GM18861 (cell line): ENCODE results near the gene FREY1.

Experiments used
- ATAC-seq: cut with Tn5 transposase; IDR thresholded peaks from one replicate; pipeline ENCODE4 v1.9.1; 2021; ENCODE audit not compliant: unreplicated experiment

Gene FREY1

GRCh38 chr11:45906965-45907611 is at the start of gene FREY1:
Gene FREY1 (minus strand): TSS chr11:45907271. CDS start chr11:45907245, 26 bp downstream.
- ATAC-seq, result no peak

DNA sequence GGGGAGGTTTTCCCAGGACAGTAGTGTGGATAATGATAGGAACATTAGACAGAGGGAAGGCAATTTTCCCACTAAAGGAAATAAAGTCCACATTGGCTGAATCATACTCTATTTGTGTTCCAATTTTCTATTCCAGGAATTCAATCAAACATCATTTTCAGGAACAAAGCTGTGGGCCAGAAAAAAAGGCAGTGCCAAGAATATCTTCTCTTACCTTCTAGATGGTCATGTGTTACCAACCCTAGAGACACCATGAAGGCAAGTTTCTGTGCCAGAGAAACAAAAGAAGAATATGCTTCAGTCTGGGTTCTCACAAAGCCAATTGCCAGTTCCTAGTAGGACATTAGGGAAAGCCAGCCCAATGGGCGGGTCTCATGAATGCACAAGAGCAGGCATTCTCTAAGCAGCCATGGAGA is 42.9 kb upstream of the FREY1 start:
- ATAC-seq, result no peak

- no peak for ATAC-seq
These were observed 41.3 kb upstream of the FREY1 start for GRCh38 chr11:45948356-45948755.

- ATAC-seq, result no peak
These were observed 40.8 kb upstream of the FREY1 start for GRCh38 chr11:45947885-45948284.

GRCh38 chr11:45945397-45945999 is 38.4 kb upstream of the FREY1 start:
- no peak for ATAC-seq

DNA sequence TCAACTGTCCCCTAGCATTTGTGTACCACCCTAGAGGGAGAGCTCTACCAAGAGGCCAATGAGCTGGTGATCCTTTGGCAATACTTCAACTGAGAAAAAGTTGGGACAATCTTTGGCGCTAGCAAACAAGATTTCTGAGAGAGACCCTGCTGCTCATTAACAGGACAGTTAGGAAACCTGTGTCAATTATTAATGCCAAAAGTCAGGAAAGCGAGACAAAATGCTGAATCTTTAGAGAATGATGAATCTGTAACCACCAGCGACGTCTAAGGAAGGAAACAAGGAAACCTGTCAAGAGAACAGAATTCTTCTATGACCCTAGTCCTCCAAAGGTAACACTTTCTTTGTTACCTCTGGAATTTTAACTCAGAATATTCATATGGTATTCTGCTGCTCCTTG is 35.3 kb upstream of the FREY1 start:
- no peak for ATAC-seq

GRCh38 chr11:45941285-45941684 is 34.2 kb upstream of the FREY1 start:
- ATAC-seq, result no peak

DNA sequence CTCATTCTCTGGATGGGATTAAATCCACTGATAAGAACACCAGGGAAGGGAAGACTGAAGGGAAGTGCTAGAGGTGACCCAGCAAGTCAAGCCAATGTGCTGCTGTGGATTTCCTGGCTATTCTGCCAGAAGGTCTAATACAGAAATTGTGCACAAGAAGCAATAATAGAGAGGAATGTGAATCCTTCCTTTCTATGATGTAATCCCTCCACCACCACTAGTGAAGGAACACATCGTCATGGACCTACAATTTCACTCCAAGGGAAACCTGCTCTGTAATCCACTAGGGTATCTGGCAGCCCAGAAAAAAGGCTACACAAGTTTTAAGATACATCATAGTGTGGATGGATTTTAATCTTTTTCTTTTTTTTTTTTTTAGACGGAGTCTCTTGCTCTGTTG is 32.8 kb upstream of the FREY1 start:
- ATAC-seq, result no peak

DNA sequence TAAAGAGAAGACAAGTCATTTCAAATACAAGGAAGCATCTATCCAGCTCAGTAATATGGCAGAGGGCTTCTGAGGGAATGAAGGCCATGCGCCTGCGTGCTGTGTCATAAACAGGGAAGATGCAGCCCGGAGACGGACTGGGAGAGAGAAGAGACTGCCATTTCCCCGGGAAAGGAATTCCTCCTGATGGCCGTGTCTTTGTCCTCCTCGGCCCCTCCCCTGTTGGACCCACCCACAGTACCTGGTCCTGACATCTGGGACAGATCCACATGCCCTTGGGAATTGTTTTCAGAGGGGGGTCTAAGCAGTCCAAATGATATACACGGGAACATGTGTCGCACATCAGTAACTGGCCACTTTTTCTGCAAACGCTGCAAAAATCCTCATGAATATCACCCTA is 30.8 kb upstream of the FREY1 start:
- ATAC-seq, result no peak

DNA sequence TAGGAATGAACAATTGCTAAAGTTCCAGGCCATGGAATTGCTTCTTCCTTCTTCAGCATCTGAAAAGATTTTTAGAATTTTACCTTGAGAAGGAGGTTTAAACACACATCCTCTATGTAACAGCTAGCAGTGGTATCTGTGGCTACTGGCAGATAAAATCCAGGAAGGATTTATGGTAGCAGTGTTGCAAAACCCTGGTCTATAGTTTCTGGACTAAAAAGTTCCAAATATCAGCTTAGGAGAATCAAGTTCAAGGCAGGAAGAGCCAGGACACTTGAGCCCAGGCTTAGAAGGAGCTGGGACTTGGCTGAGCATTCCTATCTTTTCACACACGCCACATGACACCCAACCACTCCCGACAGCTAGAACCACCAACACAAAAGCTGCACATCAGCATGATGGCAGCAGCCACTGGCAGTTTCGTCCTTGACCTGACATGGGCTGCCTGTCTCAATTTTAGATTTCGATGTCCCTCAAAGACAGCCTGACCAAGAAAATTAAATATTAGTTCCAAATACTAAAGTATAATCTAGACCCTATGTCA is 29.5 kb upstream of the FREY1 start:
- ATAC-seq, result no peak

DNA sequence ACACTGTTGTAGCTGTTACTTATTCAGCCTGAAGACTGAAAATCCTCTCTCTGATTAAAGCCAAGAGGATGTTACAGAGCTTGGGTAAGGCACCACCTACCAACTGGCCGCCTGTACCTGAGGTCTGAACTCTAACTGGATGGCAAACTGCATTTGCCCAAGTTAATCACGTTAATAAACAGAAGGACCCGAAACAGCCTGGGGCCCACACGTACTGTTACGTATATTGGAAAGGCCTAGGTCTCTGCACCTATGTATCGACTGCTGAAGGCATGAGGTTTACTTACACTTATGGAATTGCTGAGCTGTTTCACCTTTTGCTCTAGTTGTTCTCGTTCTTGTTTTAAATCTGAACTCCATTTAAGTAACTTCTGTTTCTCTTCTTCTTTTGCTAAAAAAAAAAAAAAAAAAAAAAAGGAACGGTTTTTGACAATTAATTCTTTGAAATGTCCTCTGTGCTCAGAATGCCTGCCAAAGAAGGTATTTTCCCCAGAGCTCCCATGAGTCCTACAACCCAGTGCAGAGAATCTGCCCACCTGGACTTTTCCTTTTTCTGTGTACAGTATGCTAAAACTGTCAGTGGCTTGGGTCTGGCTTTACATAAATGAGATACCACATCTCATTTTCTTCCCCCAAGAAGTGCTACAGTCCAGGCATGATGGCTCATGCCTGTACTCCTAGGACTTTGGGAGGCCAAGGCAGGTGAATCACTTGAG is 28.4 kb upstream of the FREY1 start:
- no peak for ATAC-seq

DNA sequence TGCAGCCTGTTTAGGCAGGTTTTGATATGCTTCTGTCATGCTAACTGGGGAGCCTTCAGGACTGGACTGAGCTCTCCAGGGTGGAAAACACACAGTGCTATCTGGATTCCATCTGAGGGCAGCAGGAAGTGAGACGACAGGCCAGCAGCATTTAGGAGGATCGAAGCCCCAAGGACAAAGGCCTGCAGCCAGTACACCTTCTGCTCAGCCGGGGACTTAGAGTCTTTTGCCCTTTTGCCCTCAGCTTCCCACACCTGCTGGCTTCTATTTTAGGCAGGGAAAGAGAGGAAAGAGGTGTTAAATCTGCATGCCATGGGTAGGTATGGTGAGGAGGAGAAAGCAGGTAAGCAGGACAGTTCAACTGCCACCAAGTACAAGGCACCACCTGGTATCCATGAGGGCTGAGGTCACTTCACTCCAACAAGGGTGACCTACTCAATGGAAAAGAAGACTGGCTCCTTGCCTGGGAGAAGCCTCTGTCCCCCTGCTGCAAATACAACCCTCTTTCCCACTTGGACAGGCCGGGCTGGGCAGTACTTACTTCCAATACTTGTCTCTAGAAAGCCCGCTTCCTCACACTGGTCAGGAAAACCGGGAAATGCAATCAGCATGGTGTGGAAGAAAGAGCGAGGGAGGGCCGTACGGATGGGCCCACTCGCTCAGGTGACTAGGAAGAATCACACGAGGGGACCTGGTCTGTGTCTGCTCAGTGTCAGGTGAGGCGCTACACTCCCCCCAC is 27.7 kb upstream of the FREY1 start:
- ATAC-seq, result no peak

DNA sequence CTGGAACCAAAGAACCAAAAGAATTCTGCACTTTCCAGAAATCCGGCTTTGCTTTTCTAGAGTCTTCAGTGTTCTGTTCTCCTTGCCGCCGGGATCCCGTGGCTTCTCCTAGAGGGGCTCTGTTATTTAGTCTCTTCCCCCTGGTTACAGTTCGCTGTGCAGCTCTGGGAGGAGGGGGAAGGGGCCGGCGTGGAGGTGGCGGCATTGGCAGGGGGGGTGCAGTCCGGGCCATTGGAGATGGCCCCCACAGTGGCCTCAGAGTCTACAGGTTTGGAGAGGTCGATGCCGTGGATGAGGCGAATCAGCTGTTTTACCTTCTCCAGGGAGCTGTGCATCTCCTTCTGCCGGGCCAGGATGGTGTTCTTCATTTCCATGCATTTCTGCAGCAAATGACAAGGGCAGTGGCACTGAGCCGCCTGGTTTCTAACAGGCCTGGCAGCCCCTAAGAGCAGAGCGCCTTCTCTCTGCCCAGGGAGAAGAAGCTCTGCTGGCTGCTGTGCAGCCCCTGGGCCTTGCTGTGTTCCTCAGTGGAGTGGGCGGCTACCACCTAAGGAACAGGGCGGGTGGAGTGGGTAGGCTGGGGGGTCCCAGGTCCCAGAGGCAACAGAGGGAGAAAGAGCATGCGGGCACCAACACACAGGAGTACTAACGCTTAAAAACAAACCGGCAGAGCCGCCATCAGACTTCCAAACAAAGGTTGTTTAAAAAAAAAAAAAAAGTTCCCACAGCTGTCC is 26.9 kb upstream of the FREY1 start:
- ATAC-seq, result no peak

DNA sequence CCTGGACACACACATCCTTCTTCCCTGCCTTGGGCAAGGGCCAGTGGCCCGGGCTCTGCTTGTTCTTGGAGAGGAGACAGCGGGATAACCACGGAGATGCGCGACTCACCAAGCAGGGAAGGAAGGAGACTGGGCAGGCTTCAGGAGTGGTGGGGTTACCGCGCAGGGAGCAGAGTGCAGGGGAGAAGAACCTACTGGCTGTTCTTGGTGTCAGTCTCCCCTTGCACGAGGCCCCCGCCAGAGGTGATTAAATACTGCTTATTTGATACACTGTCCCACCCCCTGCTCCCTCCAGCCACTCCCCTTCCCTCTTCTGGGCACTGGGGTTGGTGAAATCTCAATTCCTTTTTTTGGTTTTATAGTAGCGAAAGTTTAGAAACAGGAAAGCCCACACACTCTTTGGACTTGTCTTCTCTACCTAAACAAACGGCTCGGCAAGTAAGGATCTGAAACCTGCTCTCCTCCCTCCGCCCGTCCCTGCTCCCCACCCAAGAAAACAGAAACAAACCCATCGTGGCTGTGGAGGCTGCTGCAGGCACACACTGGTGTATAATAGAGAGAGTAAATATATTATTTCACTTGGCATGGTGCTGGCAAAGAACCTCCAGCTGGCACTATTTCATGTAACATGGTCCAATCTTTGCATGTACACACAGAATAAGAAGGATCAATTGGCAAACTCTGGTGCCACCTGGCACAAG is 26.2 kb upstream of the FREY1 start:
- ATAC-seq, result no peak

GRCh38 chr11:45932217-45932616 is 25.1 kb upstream of the FREY1 start:
- no peak for ATAC-seq

DNA sequence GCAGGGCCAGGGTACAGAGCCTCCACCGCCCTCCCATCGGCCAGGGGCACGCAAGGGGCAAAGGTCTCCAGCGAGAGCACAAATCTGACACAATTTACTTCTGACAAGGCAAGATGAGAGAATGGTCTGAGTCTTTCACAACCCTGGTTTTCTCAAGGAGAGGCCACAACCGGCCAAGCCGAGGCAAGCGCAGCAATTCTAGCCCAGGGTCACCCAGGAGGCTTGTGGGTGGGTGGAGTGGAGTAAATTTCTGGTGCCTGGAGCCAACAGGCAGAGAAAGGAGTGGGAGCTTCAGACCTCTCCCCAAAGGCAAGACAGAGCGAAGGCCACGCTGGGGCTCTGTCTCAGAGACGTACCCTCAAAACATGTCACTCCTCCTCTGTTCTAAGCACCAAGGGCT is 24.7 kb upstream of the FREY1 start:
- no peak for ATAC-seq

GRCh38 chr11:45930951-45931570 is 24.0 kb upstream of the FREY1 start:
- no peak for ATAC-seq

DNA sequence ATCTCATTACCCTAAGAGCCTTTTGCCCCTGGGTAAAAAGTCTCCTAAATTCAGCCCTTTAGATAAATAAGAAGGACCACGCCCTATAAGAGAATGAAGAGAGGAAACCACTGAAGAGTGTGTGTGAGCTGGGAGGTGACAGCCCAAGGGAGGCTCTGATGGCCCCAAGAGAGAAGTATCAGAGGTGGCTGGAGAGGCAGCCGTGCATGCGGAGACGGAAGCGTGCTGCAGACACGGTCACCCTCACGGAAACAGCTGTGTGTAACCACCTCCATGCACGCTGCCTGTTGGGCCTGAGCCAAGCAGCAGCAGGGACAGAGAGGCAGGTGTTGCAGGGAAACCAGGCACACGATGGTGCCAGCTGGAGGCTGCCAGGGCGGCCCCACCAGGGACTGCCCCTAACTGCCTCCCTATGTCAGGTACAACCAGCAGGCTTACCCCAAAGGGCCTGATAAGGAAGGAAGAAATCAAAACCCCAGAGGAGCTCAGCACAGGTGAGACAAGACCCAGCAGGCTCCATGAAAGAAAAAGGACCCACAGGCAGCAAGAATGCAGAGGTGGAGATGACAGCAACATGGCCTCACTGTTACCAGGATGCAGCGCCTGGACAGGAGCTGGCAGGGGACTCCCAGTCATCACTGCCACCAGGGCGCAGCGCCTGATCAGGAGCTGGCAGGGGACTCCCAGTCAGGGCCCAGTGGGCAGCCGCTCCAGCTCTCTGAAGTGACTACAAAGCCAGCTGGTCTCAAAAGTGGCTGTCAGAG is 23.1 kb upstream of the FREY1 start:
- peak; percentile 88 for ATAC-seq

GRCh38 chr11:45929486-45930030 is 22.5 kb upstream of the FREY1 start:
- no peak for ATAC-seq
